HepG2 (cell line): ENCODE results near the gene IRF2BPL. TPM values are rescaled to one million over a fixed set of nuclear protein-coding genes. Genes with fewer than 3 reads are reported as not detected.

Experiments used
- DMAP1 ChIP-seq: IDR thresholded peaks from 2 replicates; pipeline ENCODE4 v1.6.1; 2016
- MAX ChIP-seq: IDR thresholded peaks from 2 replicates; pipeline ENCODE4 v1.6.1; 2012; ENCODE audit warnings: inconsistent platforms
- NONO ChIP-seq, 2 experiments: fragments of 450-650 bp in 1 of 2; sonication (generic) in 1 of 2; formaldehyde crosslinking in 1 of 2; IDR thresholded peaks in 1 of 2; conservative IDR thresholded peaks in 1 of 2; 2 replicates each; pipeline versions ENCODE4 v1.6.1 to v1.8.0; 2017 to 2022; ENCODE audit warnings: mild to moderate bottlenecking in 1 of 2, missing genetic modification reagents in 1 of 2, moderate library complexity in 1 of 2
- SALL1 ChIP-seq: sonication (generic); formaldehyde crosslinking; IDR thresholded peaks from 2 replicates; pipeline ENCODE4 v1.8.0; 2022; ENCODE audit warnings: mild to moderate bottlenecking, missing genetic modification reagents
- TBX3 ChIP-seq: fragments of 450-650 bp; IDR thresholded peaks from 2 replicates; pipeline ENCODE4 v1.6.1; 2017; ENCODE audit warnings: antibody characterized with exemption, mild to moderate bottlenecking, inconsistent platforms, borderline replicate concordance
- XRCC5 ChIP-seq: fragments of 200-400 bp; formaldehyde crosslinking; optimal IDR thresholded peaks from 2 replicates; pipeline ENCODE3; 2017; ENCODE audit warnings: mild to moderate bottlenecking, low read length
- ZFX ChIP-seq: sonication (generic); formaldehyde crosslinking; IDR thresholded peaks from 2 replicates; pipeline ENCODE4 v1.4.0; 2020; ENCODE audit warnings: mild to moderate bottlenecking, low read depth, missing genetic modification reagents, moderate library complexity
- ZNF460 ChIP-seq: sonication (generic); formaldehyde crosslinking; IDR thresholded peaks from 2 replicates; pipeline ENCODE4 v1.5.1; 2020; ENCODE audit warnings: missing genetic modification reagents, mild to moderate bottlenecking, borderline replicate concordance
- ZNF644 ChIP-seq: IDR thresholded peaks from 2 replicates; pipeline ENCODE4 v1.6.1; 2016; ENCODE audit warnings: low read depth
- ZSCAN30 ChIP-seq: sonication (generic); formaldehyde crosslinking; IDR thresholded peaks from 2 replicates; pipeline ENCODE4 v1.5.0; 2020; ENCODE audit warnings: mild to moderate bottlenecking, missing genetic modification reagents
- polyA plus RNA-seq, 8 experiments: library from polyadenylated mRNA; depleted of rRNA in 3 of 8; stranded (reverse) in 7 of 8; unstranded in 1 of 8; fragments of >200 nt; fragmentation: Illumina TruSeq in 4 of 8; extraction: Trizol in 4 of 8; gene quantifications; 2 replicates each; pipeline versions ENCODE4 v1.2.1 to v1.2.3, GENCODE V29; 2011 to 2016; ENCODE audit warnings: low read depth in 4 of 8, missing spikeins in 1 of 8, mixed read lengths in 1 of 8; ENCODE audit not compliant: insufficient read depth in 1 of 8
- total RNA-seq, 5 experiments: library from RNA; depleted of rRNA; stranded (reverse); fragments of >200 nt; fragmentation: Illumina TruSeq; extraction: Trizol; gene quantifications; 2 replicates each; pipeline ENCODE4 v1.2.3, GENCODE V29; 2016; ENCODE audit warnings: low read depth in 1 of 5
- TF ChIP-seq, protein P1 (sequence below): sonication (generic); formaldehyde crosslinking; IDR thresholded peaks from 2 replicates; pipeline ENCODE4 v1.5.1; 2020; ENCODE audit warnings: mild to moderate bottlenecking, missing genetic modification reagents, moderate library complexity
- TF ChIP-seq, protein P2 (sequence below): sonication (generic); formaldehyde crosslinking; IDR thresholded peaks from 2 replicates; pipeline ENCODE4; 2020; ENCODE audit warnings: missing genetic modification reagents, mild to moderate bottlenecking, borderline replicate concordance

Gene IRF2BPL
- total and polyA plus RNA-seq, 2 of the 13 experiments (the other 11 are each of a cell fraction or from before 2014, with no cell fraction given): 6.6 to 8.4 TPM

DNA sequence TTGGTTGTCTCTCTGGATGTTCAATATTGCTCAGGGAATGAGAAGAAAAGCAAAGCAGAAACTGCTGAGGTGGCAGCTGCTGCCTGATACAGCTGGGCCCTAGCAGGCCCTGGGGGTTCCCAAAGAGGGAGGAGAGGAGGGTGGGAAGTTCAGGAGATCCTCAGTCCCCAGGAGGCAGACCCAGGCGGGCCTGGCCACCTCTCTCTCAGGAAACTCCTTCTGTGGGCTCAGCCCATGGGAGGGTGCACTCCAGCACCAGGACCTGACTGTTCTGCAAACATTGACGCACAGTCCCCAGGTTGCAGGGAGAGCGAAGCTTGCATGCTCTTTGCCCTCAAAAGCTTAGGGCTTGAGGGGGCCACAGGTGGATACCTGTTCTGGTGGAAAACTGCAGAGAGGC, 29.6 kb downstream of the IRF2BPL start (continued):
- TF ChIP-seq, protein P1, sequence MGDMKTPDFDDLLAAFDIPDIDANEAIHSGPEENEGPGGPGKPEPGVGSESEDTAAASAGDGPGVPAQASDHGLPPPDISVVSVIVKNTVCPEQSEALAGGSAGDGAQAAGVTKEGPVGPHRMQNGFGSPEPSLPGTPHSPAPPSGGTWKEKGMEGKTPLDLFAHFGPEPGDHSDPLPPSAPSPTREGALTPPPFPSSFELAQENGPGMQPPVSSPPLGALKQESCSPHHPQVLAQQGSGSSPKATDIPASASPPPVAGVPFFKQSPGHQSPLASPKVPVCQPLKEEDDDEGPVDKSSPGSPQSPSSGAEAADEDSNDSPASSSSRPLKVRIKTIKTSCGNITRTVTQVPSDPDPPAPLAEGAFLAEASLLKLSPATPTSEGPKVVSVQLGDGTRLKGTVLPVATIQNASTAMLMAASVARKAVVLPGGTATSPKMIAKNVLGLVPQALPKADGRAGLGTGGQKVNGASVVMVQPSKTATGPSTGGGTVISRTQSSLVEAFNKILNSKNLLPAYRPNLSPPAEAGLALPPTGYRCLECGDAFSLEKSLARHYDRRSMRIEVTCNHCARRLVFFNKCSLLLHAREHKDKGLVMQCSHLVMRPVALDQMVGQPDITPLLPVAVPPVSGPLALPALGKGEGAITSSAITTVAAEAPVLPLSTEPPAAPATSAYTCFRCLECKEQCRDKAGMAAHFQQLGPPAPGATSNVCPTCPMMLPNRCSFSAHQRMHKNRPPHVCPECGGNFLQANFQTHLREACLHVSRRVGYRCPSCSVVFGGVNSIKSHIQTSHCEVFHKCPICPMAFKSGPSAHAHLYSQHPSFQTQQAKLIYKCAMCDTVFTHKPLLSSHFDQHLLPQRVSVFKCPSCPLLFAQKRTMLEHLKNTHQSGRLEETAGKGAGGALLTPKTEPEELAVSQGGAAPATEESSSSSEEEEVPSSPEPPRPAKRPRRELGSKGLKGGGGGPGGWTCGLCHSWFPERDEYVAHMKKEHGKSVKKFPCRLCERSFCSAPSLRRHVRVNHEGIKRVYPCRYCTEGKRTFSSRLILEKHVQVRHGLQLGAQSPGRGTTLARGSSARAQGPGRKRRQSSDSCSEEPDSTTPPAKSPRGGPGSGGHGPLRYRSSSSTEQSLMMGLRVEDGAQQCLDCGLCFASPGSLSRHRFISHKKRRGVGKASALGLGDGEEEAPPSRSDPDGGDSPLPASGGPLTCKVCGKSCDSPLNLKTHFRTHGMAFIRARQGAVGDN (CRISPR knock-in tag): peak; percentile 59
- no peak for TF ChIP-seq NONO (IDR thresholded peaks at IDR 0.05)
- TF ChIP-seq NONO (CRISPR knock-in tag; conservative IDR thresholded peaks at IDR 0.05): no peak
- peak; percentile 20 for TF ChIP-seq XRCC5
- TF ChIP-seq, protein P2, sequence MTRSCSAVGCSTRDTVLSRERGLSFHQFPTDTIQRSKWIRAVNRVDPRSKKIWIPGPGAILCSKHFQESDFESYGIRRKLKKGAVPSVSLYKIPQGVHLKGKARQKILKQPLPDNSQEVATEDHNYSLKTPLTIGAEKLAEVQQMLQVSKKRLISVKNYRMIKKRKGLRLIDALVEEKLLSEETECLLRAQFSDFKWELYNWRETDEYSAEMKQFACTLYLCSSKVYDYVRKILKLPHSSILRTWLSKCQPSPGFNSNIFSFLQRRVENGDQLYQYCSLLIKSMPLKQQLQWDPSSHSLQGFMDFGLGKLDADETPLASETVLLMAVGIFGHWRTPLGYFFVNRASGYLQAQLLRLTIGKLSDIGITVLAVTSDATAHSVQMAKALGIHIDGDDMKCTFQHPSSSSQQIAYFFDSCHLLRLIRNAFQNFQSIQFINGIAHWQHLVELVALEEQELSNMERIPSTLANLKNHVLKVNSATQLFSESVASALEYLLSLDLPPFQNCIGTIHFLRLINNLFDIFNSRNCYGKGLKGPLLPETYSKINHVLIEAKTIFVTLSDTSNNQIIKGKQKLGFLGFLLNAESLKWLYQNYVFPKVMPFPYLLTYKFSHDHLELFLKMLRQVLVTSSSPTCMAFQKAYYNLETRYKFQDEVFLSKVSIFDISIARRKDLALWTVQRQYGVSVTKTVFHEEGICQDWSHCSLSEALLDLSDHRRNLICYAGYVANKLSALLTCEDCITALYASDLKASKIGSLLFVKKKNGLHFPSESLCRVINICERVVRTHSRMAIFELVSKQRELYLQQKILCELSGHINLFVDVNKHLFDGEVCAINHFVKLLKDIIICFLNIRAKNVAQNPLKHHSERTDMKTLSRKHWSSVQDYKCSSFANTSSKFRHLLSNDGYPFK (CRISPR knock-in tag): 0 out of 2 replicates have a peak, but pooled peaks have one; percentile 31
- TF ChIP-seq TBX3: no peak
- TF ChIP-seq MAX: peak; percentile 30; the same call in 1 of the 2 replicates
- no peak for TF ChIP-seq ZSCAN30
- TF ChIP-seq DMAP1 (CRISPR knock-in tag): no peak
- no peak for TF ChIP-seq ZNF460 (CRISPR knock-in tag)
- no peak for TF ChIP-seq ZNF644 (CRISPR knock-in tag)
- peak; percentile 36; the same call in 1 of the 2 replicates for TF ChIP-seq SALL1 (CRISPR knock-in tag)
- TF ChIP-seq ZFX (CRISPR knock-in tag): peak; percentile 29; the same call in 1 of the 2 replicates
